DMS 273 treated with DMSO at 0.1 percent for 48 hours (cell line): ENCODE measurements around the gene BPGM.
A peak's percentile ranks its signal among the peaks of the same experiment; 100 is the strongest.

Source experiments
- DNase-seq: peaks from one replicate; lab custom pipeline; 2025; lab: John Stamatoyannopoulos, UW

The BPGM gene

GRCh38 chr7:134697205-134697886 is 50.7 kb downstream of the BPGM start:
- DNase-seq = no peak

GRCh38 chr7:134698481-134698880 is 51.8 kb downstream of the BPGM start:
- no peak for DNase-seq

- no peak for DNase-seq
Observed at GRCh38 chr7:134699021-134699818, 52.6 kb downstream of the BPGM start.

- no peak for DNase-seq
Observed at GRCh38 chr7:134699899-134700298, 53.2 kb downstream of the BPGM start.

GRCh38 chr7:134701272-134701671 is 54.6 kb downstream of the BPGM start:
- DNase-seq = no peak

GRCh38 chr7:134702366-134703240 is 56.0 kb downstream of the BPGM start:
- no peak for DNase-seq

GRCh38 chr7:134703241-134703594 is 56.6 kb downstream of the BPGM start:
- no peak for DNase-seq

- no peak for DNase-seq
Observed at GRCh38 chr7:134703782-134704181, 57.1 kb downstream of the BPGM start.

- no peak for DNase-seq
Observed at GRCh38 chr7:134704827-134705226, 58.2 kb downstream of the BPGM start.

- no peak for DNase-seq
Observed at GRCh38 chr7:134705716-134706115, 59.1 kb downstream of the BPGM start.

GRCh38 chr7:134706468-134706867 is 59.8 kb downstream of the BPGM start:
- no peak for DNase-seq

GRCh38 chr7:134707663-134708378 is 61.2 kb downstream of the BPGM start:
- no peak for DNase-seq

GRCh38 chr7:134708692-134709091 is 62.0 kb downstream of the BPGM start:
- DNase-seq = no peak

GRCh38 chr7:134709197-134709596 is 62.5 kb downstream of the BPGM start:
- no peak for DNase-seq

GRCh38 chr7:134710511-134710853 is 63.8 kb downstream of the BPGM start:
- DNase-seq = no peak

GRCh38 chr7:134710854-134711624 is 64.4 kb downstream of the BPGM start:
- no peak for DNase-seq

GRCh38 chr7:134712196-134712595 is 65.5 kb downstream of the BPGM start:
- no peak for DNase-seq

- DNase-seq = peak; percentile 91
Observed at GRCh38 chr7:134714470-134715205, 68.0 kb downstream of the BPGM start.

GRCh38 chr7:134718211-134718875 is 71.7 kb downstream of the BPGM start:
- no peak for DNase-seq
